RWPE2 (cell line): Measurements from ENCODE around the gene ANHX.

ENCODE experiments used
- ATAC-seq: fragments of 200-7000 bp; cut with Tn5 transposase; 3 replicates; pipeline ENCODE4 v1.9.1; 2021; ENCODE audit warnings: low read depth
- DNase-seq: peaks from one replicate; pipeline ENCODE4 v3.0.0-alpha.2; 2020; ENCODE audit warnings: low spot score
- H3K27ac ChIP-seq: fragments of 450-650 bp; 2 replicates; pipeline ENCODE4 v1.5.1; 2017; ENCODE audit warnings: mild to moderate bottlenecking; ENCODE audit not compliant: poor library complexity, severe bottlenecking
- H3K27me3 ChIP-seq: fragments of 250-450 bp; sonication (Bioruptor Pico); 2 replicates; pipeline ENCODE4 v1.5.1; 2021; ENCODE audit warnings: mild to moderate bottlenecking, moderate library complexity; ENCODE audit not compliant: insufficient read depth, poor library complexity, severe bottlenecking
- H3K36me3 ChIP-seq: fragments of 250-450 bp; sonication (Bioruptor Pico); 2 replicates; pipeline ENCODE4 v1.5.1; 2020; ENCODE audit warnings: low read depth, mild to moderate bottlenecking, moderate library complexity
- H3K4me1 ChIP-seq: fragments of 250-450 bp; sonication (Bioruptor Pico); 2 replicates; pipeline ENCODE4 v1.5.1; 2021; ENCODE audit warnings: mild to moderate bottlenecking, moderate library complexity; ENCODE audit not compliant: insufficient read depth, poor library complexity, severe bottlenecking
- H3K4me3 ChIP-seq: fragments of 250-450 bp; sonication (Bioruptor Pico); 2 replicates; pipeline ENCODE4 v1.5.1; 2021; ENCODE audit warnings: mild to moderate bottlenecking, moderate library complexity; ENCODE audit not compliant: severe bottlenecking
- H3K9me3 ChIP-seq: fragments of 250-450 bp; sonication (Bioruptor Pico); 2 replicates; pipeline ENCODE4 v1.5.1; 2021; ENCODE audit warnings: mild to moderate bottlenecking, moderate library complexity; ENCODE audit not compliant: severe bottlenecking
- CTCF ChIP-seq: fragments of 450-650 bp; IDR thresholded peaks from one replicate; pipeline ENCODE4 v1.5.1; 2017; ENCODE audit warnings: mild to moderate bottlenecking, moderate library complexity; ENCODE audit not compliant: poor library complexity, severe bottlenecking

Gene ANHX

GRCh38 chr12:133172491-133172890 is 63.2 kb downstream of the ANHX start:
- Histone ChIP-seq H3K36me3 (no peaks in the 10 kb centered on the region), H3K27ac (no peak overlapping the region), H3K4me1 (no peaks in the 10 kb centered on the region), H3K27me3 (no peaks in the 10 kb centered on the region), H3K4me3 (no peak overlapping the region), H3K9me3 (peaks cover 16% of the 10 kb centered on the region)
- DNase-seq (no peak), ATAC-seq (no peak)
- no peak for TF ChIP-seq CTCF
